ENCODE measurements around the gene SSBP4.

SSBP4 gene

GRCh38 chr19:18421371-18421959, 2.3 kb downstream of the SSBP4 start:
- no peak for DNase-seq (ENCODE audit: low spot score)

- DNase-seq (ENCODE audit: low spot score) = peak; percentile 60
Measured at GRCh38 chr19:18422530-18423191, 3.5 kb downstream of the SSBP4 start.

GRCh38 chr19:18423258-18424020, 4.2 kb downstream of the SSBP4 start:
- DNase-seq (ENCODE audit: low spot score) = no peak

- DNase-seq (ENCODE audit: low spot score) = no peak
Measured at GRCh38 chr19:18424122-18424889, 5.1 kb downstream of the SSBP4 start.

- DNase-seq (ENCODE audit: low spot score) = no peak
Measured at GRCh38 chr19:18424890-18425514, 5.8 kb downstream of the SSBP4 start.

- DNase-seq (ENCODE audit: low spot score) = no peak
Measured at GRCh38 chr19:18425515-18426415, 6.6 kb downstream of the SSBP4 start.

- no peak for DNase-seq (ENCODE audit: low spot score)
Measured at GRCh38 chr19:18426416-18426767, 7.2 kb downstream of the SSBP4 start.

GRCh38 chr19:18427080-18427742, 8.0 kb downstream of the SSBP4 start:
- DNase-seq (ENCODE audit: low spot score) = no peak

- DNase-seq (ENCODE audit: low spot score) = no peak
Measured at GRCh38 chr19:18427743-18428113, 8.5 kb downstream of the SSBP4 start.

- DNase-seq (ENCODE audit: low spot score) = no peak
Measured at GRCh38 chr19:18428173-18428786, 9.1 kb downstream of the SSBP4 start.

GRCh38 chr19:18428787-18429674, 9.8 kb downstream of the SSBP4 start:
- DNase-seq (ENCODE audit: low spot score) = peak; percentile 80

- no peak for DNase-seq (ENCODE audit: low spot score)
Measured at GRCh38 chr19:18429717-18430416, 10.7 kb downstream of the SSBP4 start.

- DNase-seq (ENCODE audit: low spot score) = no peak
Measured at GRCh38 chr19:18430417-18431144, 11.4 kb downstream of the SSBP4 start.

- no peak for DNase-seq (ENCODE audit: low spot score)
Measured at GRCh38 chr19:18431351-18432197, 12.4 kb downstream of the SSBP4 start.

GRCh38 chr19:18432275-18433014, 13.2 kb downstream of the SSBP4 start:
- no peak for DNase-seq (ENCODE audit: low spot score)

Measured in CD4-positive, alpha-beta T cell treated with Interleukin-6 at 100 ng/mL for 8 hours (primary cell).